ENCODE measurements around the gene ERP27.

ERP27 gene

GRCh38 chr12:14938301-14938700 is at the start of gene ERP27:
ERP27 (minus strand) TSS chr12:14938537; CDS start chr12:14938508, 29 bp downstream.
- no peak for DNase-seq

GRCh38 chr12:14988035-14988434 is 49.7 kb upstream of the ERP27 start:
- DNase-seq, result no peak

GRCh38 chr12:14986449-14986848 is 48.1 kb upstream of the ERP27 start:
- DNase-seq, result no peak

- no peak for DNase-seq
Observed at GRCh38 chr12:14984766-14985285, 46.5 kb upstream of the ERP27 start.

- no peak for DNase-seq
Observed at GRCh38 chr12:14984036-14984435, 45.7 kb upstream of the ERP27 start.

GRCh38 chr12:14982991-14983390 is 44.7 kb upstream of the ERP27 start:
- no peak for DNase-seq

- no peak for DNase-seq
Observed at GRCh38 chr12:14982562-14982961, 44.2 kb upstream of the ERP27 start.

- DNase-seq, result no peak
Observed at GRCh38 chr12:14981049-14981448, 42.7 kb upstream of the ERP27 start.

GRCh38 chr12:14979468-14979867 is 41.1 kb upstream of the ERP27 start:
- no peak for DNase-seq

GRCh38 chr12:14976658-14977057 is 38.3 kb upstream of the ERP27 start:
- no peak for DNase-seq

- DNase-seq, result no peak
Observed at GRCh38 chr12:14975457-14975856, 37.1 kb upstream of the ERP27 start.

- DNase-seq, result no peak
Observed at GRCh38 chr12:14974633-14975032, 36.3 kb upstream of the ERP27 start.

GRCh38 chr12:14972816-14973215 is 34.5 kb upstream of the ERP27 start, which contains the start of gene PDE6H:
PDE6H (plus strand) TSS chr12:14973042; CDS start chr12:14978013, 4,971 bp downstream.
- no peak for DNase-seq

GRCh38 chr12:14970473-14970872 is 32.1 kb upstream of the ERP27 start:
- no peak for DNase-seq

GRCh38 chr12:14968478-14968877 is 30.1 kb upstream of the ERP27 start:
- DNase-seq, result no peak

- DNase-seq, result no peak
Observed at GRCh38 chr12:14965221-14965620, 26.9 kb upstream of the ERP27 start.

GRCh38 chr12:14964406-14964805 is 26.1 kb upstream of the ERP27 start:
- DNase-seq, result no peak

- DNase-seq, result no peak
Observed at GRCh38 chr12:14963520-14963919, 25.2 kb upstream of the ERP27 start.

GRCh38 chr12:14962797-14963196 is 24.5 kb upstream of the ERP27 start:
- no peak for DNase-seq

GRCh38 chr12:14962153-14962539 is 23.8 kb upstream of the ERP27 start:
- DNase-seq, result no peak

- peak; percentile 68 for DNase-seq
Observed at GRCh38 chr12:14961466-14962152, 23.3 kb upstream of the ERP27 start, which contains the start of gene ARHGDIB. ARHGDIB (minus strand) TSS chr12:14961601; CDS start chr12:14950712, 10,889 bp downstream.

GRCh38 chr12:14960548-14961465 is 22.5 kb upstream of the ERP27 start:
- DNase-seq, result peak; percentile 54

- no peak for DNase-seq
Observed at GRCh38 chr12:14959916-14960496, 21.7 kb upstream of the ERP27 start.

Data from activated gamma-delta T cell treated with Interleukin-2 at 50 U/mL for 16 hours (primary cell).